NCI-H748 treated with DMSO at 0.1 percent for 48 hours (cell line): Measurements from ENCODE around the gene RHOG.
"Not testable (repeated sequence)": the region's sequence is repeated elsewhere in the genome, so short reads cannot be mapped to it uniquely, and the experiment has no call there.

Source experiments
- DNase-seq: peaks from one replicate; lab custom pipeline; 2025; lab: John Stamatoyannopoulos, UW

The RHOG gene

DNA sequence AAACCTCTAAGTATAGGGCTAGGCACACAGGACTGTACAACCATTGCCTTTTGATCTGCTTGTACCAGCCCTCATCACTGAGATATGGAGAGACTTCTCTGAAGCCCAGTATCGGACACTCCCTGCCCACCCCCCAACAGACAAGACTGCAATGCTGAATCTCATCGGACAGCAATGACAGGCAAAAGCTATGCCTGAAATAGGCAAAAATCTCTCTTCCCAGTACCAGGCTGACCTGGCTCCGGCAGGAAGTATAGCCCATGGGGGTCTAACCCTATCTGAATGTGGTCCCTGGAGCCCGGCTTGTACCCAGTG is 6.5 kb downstream of the RHOG start:
- no peak for DNase-seq

DNA sequence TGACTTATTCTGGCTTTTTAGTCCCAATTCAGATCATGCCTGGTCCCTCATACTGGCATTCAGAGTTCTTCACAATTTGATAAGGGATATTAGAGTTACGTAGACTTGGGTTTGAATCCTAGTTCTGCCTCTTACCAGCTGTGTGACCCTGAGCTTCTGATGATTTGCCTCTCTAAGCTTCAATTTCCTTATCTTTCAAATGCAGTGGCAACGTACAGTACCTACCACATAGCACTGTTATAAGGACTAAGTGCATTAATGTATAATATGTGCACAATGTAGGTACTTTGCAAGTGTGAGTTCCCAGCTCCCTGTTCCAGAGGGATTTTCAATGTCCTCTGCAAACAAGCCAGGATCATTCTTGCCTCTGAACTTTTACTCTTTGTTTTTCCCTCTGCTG is 7.3 kb downstream of the RHOG start:
- DNase-seq, result no peak

DNA sequence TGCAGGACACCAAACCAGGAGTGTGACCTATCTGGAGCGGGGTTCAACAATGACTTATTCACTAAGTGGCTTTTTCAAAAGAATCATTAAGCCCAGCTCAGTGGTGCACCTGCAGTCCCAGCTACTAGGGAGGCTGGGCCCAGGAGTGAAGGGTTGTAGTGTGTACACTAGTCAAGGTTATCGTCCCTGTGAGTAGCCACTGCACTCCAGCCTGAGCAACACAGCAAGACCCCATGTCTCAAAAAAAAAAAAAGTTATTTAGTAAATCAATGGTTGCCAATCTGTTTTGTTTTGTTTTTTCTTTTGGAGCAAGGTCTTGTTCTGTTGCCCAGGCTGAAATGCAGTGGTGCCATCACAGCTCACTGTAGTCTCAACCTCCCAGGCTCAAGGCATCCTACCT is 7.9 kb downstream of the RHOG start:
- DNase-seq, result no peak

DNA sequence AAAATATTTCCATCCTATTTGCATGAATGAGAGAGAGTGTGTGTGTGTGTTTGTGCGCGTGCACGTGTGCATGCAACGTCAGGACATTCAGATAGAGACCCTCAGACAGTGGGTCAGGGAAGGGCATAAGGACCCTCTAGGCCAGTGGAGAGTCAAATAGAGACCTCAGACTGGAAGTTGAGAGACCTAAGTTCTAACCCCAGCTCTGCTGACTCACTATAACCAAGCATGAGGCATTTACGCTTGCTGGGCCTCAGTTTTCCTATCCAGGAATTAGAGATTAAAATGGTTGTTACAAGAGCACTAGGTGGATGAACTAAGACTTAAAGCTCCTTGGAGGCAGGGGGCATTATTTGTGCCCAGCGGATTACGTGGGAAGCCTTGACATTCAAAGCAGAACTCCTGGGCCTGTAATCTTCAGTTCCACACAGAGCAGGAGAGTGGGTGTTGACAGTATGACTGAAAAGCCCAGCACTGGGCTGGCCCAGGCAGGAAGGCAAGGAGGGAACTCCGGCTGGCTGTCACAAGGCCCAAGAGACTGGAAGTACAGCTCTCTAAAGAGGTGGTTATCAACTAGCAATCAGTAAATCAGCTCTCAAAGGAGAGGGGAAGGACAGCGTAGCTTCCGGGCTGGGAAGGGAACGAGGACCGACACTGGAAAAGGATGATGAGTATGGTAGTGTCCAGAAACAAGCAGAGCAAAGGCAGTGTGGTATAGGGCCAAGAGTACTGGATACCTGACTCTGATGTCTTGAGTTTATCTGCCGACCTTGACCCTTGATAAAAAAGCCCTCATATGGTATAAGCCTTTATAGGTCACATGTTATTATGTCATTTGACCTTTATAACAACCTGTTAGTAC is 9.2 kb downstream of the RHOG start:
- DNase-seq, result no peak

DNA sequence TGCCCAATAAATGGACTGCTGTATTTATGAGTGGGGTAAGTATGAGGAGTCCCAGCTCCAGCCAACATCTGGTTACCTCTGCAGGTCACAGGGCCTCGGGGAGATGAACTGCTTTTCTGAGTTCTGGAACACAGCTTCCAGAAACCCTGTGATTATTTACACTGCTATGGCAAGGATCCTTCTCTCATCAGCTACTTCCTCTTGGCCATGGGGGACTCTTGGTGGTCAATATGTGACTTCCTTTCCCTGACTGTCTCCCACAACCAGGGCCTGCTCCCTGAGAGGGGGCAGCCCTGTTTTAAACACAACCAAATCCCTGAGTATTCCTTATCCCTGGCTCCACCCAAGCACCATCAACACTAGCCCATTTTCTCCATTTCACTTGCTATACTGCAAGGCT is 10.0 kb downstream of the RHOG start:
- DNase-seq, result no peak

DNA sequence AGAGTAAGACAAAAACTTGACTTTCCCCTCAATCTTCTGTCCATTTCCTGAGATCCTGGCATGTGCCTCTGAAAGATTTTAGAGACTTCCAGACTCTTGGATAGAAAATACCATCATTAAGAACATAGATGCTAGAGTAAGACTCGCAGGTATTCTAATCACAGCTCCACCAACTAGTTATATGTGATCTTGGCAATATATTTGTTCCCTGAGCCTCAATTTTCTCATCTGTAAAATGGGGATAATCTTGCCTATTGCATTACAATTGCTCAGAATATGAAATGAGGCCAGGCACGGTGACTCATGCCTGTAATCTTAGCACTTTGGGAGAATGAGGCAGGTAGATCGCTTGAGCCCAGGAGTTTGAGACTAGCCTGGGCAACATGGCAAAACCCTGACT is 10.7 kb downstream of the RHOG start:
- DNase-seq, result no peak

DNA sequence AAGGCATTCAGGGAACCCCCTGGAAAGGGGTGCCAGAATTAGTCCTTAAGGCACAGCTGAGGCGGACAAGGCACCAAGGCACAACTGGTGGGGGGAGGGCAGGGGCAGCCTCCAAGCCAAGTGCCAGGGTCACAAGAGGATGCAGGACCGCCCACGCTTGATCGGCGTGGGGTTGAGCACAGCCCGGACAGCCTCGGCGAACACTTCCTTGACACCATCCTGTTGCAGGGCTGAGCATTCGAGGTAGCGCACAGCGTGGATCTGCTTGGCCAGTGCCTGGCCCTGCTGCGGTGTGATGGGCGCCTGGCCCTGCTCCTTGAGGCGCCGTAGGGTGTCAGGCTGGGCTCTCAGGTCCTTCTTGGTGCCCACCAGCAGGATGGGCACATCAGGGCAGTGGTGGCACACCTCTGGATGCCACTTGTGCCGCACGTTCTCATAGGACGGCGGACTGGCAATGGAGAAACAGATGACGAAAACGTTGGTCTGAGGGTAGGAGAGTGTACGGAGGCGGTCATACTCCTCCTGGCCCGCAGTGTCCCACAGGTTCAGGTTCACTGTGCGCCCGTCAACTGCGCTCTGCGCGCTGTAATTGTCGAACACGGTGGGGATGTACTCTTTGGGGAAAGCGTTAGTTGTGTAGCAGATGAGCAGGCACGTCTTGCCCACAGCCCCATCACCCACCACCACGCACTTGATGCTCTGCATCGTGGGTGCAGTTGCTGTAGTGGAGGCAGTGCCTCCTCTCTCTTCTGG is 13.1 kb downstream of the RHOG start:
- no peak for DNase-seq

DNA sequence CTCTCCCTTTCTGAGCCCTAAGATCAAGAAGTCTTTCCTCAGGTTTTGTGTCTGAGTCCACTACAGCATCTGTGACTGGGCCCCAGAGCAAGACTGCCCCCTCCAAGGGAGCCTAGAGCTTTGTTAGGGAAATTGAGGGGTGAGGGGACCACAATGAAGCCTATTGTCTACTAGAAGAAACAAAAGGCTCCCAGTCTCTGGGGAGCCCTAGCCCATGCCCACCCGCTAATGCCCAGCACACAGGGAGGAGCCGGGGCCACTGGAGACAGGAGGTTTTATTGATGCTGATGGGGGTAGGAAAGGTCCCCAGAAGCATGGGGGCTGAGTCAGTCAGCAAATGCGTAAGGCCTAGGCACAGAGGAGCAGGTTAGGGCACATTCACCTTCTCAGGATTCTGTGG is 14.0 kb downstream of the RHOG start:
- DNase-seq, result no peak

DNA sequence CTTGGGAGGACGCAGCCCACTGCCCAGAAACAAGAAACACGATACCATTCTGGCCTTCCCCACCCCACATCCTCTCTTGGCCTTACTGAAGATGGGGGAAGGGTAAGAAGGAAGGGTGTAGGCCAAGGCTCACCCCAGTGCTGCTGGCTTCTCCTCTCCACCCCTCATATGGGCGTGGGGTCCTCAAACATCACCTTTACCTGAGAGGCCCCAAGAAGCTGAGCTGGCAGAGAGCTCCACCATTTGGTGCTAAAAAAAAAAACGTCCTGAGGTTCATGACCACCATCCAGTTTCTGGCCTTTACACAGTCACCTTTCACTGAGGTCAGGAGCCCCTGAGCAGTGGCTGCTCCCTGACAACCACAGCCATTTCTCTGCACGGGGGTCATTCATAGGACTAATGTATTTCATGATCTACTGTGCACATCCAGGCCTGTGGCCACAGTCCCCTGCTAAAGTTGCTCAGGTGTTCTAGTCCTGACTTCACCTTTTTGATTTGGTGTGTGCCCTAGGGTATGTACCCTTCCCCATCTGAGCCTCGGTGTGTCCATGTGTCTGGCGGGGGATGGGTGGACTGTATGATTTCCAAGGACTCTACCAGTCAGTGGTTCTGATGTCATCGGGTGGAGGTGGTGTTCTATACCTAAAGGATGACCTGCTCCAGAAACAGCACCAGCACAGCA is 15.1 kb downstream of the RHOG start:
- DNase-seq, result no peak

DNA sequence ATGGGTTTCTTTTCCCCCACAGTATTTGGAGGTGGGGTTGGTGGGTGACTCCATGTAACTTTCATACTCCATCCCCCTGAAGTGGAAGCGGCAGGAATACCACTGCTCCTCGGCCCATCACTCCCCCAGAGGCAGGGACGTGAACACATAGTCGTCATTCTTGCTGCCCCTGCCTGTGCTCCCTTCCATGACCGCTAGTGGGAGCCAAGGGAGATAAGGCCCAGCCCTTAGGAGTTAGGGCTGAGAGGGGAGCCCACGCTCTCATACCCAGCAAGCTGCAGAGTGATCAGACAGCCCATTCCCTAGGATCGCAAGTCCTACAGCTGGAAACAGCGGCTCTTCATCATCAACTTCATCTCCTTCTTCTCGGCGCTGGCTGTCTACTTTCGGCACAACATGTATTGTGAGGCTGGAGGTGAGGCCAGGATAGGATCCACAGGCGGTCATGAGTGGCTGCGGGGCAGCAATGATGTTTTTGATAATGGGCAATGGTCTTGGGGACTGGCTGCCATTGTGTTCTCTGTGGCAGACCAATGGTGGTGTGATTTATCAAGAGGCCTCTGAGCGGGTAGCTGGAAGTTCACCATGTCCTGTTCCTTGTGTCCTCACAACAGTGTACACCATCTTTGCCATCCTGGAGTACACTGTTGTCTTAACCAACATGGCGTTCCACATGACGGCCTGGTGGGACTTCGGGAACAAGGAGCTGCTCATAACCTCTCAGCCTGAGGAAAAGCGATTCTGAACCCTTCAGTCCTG is 15.9 kb downstream of the RHOG start:
- no peak for DNase-seq

DNA sequence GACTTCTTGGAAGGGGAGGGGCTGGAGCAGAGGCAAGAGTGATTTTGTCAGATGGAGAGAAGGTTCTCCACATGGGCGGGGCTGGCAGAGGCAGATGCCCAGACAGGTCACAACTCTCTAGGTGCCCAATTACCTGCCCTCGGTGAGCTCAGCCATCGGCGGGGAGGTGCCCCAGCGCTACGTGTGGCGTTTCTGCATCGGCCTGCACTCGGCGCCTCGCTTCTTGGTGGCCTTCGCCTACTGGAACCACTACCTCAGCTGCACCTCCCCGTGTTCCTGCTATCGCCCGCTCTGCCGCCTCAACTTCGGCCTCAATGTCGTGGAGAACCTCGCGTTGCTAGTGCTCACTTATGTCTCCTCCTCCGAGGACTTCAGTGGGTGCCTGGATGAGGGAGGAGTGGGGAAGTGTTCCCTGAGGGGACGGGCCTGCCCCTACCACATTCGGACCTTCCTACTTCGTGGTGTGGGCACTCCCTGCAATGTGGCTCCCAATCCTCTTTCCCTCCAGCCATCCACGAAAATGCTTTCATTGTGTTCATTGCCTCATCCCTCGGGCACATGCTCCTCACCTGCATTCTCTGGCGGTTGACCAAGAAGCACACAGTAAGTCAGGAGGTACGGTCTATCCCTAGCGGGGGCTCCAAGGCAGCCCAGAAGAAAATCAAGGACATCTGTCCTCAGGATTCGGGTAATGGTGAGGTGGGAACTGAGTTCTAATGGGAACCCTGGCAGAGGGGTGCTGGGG is 16.8 kb downstream of the RHOG start:
- no peak for DNase-seq

DNA sequence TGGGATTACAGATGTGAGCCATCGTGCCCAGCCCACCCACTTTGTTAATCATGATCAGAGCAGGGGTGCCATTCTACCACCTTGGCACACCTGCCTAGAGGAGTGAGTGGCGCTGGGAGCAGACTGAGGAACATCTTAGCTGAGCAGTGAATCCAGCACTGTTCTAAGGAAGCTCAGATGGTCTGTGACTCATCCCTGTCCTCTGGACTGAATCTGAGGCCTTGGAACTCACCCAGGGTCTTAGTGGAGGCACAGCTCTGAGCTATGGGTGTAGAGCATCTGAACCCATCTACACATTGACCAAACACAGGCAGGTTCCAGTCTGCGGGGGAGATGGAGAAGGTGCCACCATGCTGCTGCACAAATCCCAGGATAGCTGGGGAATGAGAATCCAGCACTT is 17.5 kb downstream of the RHOG start:
- no peak for DNase-seq

DNA sequence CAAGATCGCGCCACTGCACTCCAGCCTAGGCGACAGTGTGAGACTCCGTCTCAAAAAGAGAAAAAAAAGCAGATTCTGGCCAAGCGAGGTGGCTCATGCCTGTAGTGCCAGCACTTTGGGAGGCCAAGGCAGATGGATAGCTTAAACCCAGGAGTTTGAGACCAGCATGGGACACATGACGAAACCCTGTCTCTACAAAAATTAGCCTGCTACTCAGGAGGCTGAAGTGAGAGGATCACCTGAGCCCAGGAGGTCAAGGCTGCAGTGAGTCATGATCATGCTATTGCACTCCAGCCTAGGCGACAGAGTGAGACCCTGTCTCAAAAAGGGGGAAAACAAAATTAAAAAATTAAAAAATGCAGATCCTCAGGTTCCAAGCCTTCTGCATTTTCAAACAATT is 18.4 kb downstream of the RHOG start:
- no peak for DNase-seq

DNA sequence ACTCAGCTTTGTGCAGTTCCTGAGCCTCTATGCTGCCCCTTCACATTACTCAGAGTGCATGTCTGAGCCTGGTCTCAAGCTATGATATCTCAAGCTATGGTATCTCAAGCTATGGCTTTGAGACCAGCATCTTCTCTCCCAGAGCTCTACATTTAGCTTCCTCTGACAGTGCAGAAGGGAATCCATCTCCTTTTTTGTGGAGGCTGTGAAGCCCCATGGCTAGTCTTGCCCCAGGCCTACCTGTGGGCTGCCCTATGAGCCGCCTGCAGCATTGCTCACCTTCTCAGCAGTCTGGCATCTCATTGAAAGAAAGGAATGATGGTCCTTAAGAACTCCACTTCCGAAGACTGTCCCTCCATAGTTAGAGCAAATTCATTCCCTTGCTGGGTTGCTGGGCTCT is 19.8 kb downstream of the RHOG start:
- no peak for DNase-seq

DNA sequence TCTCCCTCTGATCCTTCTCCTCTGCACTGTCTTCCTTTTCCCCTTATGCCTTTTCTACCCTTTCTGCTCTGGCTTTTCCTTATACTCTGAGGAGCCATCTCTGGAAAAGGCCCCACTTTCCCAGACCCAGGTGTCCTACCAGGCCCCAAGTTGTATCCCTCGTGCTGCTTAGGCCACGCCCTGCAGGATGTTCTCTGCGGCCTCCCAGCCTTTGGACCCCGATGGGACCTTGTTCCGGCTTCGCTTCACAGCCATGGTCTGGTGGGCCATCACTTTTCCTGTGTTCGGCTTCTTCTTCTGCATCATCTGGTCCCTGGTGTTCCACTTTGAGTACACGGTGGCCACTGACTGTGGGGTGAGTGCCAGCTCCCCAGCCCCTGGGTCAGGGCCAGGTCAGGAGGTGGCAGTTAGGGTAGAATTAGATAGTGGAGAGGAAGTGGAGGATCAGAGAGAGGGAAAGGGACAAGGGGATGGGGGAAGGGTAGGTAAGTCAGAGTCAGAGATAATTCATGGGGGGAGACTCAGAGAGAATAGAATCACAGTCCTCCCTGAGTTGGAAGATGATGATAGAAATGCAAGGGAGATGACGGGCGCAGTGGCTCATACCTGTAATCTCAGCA is 23.5 kb downstream of the RHOG start:
- no peak for DNase-seq

DNA sequence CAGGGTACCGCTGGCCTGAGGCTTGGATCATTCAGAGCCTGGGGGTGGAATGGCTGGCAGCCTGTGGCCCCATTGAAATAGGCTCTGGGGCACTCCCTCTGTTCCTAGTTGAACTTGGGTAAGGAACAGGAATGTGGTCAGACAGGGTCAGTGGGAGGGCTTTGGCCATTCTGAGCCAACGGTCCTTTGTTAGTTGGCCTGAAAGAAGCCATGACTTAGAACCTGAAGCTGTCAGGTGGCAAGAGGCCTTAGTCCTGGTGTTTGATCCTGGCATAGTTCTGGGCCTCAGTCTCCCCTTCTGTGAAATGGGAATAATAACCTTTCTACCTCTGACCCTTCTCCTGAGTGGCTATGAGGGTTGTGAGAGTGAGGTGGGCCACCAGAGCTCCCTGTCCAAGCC is 24.1 kb downstream of the RHOG start:
- DNase-seq, result no peak

DNA sequence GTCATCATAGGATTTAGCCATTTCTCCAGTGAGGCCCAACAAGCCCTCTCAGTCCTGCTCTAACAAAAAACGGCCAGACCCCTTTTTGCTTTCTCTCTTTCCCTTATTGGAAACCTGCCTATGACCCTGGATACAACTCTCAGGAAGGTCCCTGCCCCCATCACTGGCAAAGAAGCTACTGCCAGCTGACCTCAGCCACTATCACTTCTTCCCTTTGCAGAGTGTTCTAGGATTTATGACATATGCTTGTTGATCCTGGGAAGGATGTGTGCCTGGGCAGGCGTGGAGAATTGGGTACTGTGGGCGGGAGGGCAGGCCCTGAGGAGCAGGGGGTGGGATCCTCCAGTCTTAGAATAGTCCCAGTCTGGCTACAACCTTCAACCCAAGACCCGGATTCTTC is 24.9 kb downstream of the RHOG start:
- no peak for DNase-seq

DNA sequence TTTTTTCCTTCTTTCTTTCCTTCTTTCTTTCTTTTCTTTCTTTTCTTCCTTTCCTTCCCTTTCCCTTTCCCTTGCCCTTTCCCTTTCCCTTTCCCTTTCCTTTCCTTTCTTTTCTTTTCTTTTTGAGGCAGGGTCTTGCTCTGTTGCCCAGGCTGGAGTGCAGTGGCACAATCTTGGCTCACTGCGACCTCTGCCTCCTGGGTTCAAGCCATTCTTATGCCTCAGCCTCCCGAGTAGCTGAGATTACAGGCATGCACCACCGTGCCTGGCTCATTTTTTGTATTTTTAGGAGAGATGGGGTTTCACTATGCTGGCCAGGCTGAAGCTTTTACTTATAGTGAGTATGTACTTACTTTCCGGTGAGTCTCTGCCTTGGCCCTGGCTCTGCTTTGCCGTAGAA is 25.9 kb downstream of the RHOG start:
- DNase-seq, result not testable (repeated sequence)

DNA sequence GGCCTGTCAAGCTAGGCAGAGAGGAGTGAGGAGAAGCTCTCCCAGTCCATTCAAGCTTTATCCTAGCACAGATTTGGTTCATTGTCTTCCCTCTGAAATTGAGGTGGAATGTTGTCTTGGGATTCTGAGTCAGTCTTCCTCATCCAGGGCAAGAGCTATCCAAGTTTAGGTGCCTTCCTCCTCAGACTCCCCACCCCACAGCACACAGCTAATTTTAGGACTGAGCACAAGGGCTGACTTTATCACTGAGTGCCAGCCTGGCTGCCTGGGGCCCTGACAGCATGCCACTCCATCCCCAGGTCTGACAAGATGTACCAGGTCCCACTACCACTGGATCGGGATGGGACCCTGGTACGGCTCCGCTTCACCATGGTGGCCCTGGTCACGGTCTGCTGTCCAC is 29.8 kb downstream of the RHOG start:
- no peak for DNase-seq

DNA sequence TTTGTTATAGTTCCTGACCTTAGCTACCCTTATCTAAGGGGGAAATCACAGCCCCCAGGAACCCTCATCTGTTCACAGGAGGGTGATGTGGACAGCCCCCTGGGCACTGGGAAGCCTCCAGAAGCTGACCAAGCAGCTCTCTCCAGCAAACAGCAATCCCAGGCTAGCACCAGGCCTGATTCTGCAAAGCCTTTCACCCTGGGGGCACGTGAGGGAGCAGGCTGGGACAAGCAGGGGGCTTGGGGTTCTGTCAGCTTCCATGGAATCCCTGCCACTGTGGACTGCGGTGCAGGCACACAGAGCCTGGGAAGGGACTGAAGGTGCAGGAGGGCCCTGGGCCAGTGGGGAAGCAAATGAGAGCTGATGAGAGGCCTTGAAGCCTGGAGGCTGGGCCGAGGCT is 30.3 kb downstream of the RHOG start:
- no peak for DNase-seq

DNA sequence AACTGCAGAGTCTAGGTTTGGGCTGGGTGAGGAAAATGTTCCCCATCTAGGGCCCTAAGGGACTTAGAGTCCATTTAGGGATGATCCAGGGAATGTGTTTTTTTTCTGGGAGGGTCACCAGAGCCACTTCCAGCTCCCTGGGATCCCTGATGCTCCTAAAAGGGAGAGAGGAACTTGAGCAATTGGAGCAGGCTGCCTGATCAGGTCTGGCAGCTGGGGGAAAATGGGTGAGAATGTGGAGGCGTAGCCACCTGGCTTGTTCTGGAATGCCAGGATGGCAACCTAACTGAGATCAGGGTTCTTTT is 31.2 kb downstream of the RHOG start:
- no peak for DNase-seq
